NCI-H446 treated with DMSO at 0.1 percent for 48 hours (cell line): ENCODE data around the gene GAS2L3.
A peak's percentile ranks its signal among the peaks of the same experiment; 100 is the strongest.

Source experiments
- DNase-seq: peaks from one replicate; lab custom pipeline; 2025; lab: John Stamatoyannopoulos, UW

The GAS2L3 gene

GRCh38 chr12:100661300-100661951 lies 87.9 kb downstream of the GAS2L3 start:
- DNase-seq, result no peak

- DNase-seq, result no peak
These were observed 93.1 kb downstream of the GAS2L3 start for GRCh38 chr12:100666588-100666987.

GRCh38 chr12:100668945-100669536 lies 95.6 kb downstream of the GAS2L3 start:
- DNase-seq, result peak; percentile 8

DNA sequence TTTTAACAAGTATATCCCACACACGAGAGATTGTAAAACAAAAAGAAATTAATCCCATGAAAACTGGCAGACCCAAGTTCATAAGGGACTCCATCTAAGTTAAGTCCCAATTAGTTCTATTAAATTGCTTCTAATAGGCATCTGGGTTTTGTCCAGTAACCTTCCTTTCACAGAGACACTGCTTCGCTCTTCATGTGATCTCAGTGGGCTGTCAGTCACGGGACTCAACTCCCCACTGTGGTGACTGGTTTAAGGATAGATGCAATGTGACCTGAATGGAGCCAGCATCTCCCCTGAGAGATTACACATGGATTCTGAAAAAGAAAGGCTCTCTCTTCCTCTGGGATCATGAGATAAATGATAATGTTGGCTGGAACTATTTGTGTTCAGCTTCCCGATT lies 96.4 kb downstream of the GAS2L3 start:
- no peak for DNase-seq

DNA sequence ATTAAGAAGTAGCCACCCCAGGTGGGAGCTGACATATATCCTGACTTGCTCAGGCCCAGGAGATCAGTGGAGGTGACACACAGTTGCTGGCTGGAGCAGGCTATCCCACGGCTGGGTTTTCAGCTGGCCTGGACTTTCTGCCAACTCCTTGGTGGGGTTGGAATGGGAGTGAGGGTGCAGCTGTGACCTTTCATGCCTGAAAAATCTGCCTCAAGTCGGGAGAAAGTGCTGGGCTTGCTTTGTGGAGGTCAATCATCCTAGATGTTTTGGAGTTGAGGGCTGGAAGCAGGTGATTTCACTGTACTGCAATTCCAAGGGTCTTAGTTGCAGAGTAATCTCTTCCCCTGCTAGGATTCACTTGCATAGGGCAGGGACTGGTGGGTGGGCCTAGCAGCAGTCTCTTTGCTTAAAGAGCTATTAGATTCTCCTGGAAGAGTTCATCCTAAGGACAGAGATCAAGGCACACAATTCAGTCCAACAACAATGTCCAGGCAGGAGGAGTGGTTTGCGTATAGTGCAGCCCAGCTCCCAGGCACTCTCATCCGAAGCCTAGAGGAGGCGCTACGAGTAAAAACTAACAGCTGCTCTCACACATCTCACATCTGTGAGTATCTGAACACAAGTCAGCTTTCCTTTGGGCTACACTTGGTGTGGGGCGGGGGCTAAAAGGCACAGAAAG lies 98.1 kb downstream of the GAS2L3 start:
- DNase-seq, result no peak

DNA sequence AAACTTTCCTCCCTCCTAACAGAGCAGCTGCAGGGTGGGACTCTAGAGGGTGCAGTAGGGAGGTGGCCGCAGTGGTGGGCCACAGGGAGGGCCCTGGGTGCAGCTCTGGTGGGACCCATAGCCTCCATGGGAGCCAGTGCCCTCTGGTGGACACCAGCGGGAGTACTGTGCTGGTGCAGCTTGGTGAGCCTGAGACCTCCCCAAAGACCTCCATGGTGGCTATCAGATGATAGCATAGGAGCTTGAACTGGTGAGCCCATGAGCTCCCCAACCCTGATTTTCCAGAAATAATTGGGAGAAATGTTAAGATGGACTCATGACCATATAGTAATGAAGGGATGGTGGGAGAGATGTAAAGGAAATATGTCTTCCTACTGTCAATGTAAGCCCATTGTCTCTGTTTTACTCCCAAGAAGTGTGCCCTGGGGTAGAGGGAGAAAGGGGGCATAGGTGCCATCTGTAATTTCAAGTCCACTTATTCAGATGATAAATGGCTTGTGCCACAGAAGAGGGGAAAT lies 98.7 kb downstream of the GAS2L3 start:
- DNase-seq, result no peak

DNA sequence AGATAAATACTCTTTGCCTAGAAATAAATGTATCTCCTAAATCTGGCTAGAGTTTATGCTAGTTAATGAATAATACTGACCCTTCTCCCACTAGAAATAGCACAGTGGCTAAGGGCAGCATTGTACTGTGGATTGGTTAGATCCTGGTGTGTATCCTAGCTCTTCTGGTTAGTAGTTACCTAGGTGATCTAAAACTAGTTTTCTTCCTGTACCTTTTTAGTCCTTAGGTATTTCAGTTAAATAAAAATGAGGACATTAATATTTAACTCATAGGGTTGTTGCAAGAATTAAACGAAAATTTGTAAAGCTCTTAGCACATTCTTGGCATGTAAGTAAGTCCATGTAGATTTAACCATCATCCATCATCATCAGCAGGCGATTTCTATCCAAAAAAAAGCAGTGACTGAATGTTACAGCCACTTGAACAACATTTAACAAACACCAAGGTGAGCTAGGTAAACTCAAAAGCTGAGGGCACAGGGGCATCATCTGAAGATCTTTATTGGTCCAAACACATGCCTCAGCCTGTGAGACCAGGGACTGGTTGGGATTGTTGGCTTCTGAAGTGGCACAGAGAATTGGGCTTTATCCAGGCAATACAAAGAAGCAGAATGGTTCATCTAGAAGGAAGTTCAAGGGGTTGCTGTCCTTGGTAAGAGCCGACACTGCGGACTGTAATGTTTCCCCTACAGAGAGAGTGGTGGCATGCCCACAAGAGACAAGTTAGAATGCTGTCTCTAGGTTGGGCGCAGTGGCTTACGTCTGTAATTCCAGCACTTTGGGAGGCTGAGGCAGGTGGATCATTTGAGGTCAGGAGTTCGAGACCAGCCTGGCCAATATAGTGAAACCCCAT lies 100.8 kb downstream of the GAS2L3 start:
- no peak for DNase-seq
